HG02981 (cell line): ENCODE measurements around the gene MLLT10.

ENCODE experiments used
- ATAC-seq: cut with Tn5 transposase; IDR thresholded peaks from one replicate; pipeline ENCODE4 v1.9.1; 2021; ENCODE audit warnings: mild to moderate bottlenecking, moderate library complexity; ENCODE audit not compliant: unreplicated experiment

Gene MLLT10

DNA sequence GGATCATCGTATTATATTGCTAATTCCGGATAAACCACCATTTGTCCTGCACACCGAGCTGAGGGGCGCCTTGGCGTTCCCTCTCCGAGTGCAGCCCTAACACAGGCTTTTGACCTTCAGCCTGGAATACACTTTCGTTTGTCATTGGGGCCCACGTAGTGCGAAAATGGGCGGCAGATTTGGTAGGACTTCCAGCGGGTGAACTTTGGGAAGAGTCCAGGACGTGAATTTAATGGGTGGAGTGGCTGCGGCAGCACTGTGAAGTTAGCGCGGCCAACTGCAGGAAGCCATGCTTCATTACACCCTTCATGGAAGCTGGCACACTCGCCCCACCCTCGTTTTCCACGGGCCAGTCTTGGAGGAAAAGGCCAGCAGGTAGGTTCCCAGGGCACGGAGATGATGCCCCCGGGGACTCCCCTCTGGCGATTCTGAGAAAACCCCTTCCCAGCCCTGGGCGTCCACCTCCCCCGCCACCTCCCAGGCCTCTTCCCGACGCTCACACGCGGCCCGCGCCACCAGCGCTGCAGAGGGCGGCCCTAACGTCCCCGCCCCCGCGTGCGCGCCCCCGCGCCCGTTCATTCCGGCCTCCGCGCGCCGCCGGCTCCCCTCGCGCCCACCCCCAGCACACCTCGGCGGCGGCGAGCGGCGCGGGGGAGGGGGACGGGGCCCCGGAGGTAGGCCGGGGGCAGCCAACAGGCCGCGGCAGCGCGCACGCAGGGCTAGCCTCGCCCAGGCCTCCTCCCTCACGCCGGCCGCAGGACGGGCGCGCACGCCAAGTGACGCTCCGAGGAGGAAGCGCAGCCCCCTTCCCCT is at the start of gene MLLT10:
Gene MLLT10, plus strand, starts transcription at position 766 of the 813 bp plus-strand sequence. CDS start 413 bp downstream, outside the sequence.
- peak; percentile 87 for ATAC-seq

DNA sequence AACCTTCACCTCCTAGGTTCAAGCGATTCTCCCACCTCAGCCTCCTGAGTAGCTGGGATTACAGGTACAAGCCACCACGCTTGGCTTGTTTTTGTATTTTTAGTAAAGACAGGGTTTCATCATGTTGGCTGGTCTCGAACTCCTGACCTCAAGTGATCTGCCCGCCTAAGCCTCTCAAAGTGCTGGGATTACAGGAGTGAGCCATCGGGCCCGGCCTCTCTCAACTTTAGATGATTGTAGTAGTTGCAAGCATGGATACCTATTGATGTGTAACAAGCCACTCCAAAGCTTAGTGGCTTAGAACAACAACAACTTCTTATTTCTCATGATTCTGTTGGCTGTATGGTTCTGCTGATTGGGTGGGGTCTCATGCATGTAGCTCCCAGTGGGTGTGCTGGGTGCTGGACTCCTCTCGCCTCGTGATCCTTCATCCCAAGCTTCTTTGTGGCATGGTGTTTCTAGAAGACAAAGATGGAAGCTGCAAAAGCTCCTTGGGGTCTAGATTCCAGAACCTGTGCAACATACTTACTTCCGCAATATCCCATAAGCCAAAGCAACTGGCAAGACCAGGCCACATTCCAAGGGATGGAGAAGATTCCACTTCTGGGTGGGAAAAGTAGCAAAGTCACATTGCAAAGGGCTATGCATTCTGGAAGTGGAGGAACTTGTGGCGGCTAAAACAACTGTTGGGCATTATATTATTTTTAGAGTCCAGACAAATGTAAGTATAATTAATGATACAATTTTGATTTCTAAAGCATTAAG is 46.4 kb upstream of the MLLT10 start:
- ATAC-seq, result no peak

DNA sequence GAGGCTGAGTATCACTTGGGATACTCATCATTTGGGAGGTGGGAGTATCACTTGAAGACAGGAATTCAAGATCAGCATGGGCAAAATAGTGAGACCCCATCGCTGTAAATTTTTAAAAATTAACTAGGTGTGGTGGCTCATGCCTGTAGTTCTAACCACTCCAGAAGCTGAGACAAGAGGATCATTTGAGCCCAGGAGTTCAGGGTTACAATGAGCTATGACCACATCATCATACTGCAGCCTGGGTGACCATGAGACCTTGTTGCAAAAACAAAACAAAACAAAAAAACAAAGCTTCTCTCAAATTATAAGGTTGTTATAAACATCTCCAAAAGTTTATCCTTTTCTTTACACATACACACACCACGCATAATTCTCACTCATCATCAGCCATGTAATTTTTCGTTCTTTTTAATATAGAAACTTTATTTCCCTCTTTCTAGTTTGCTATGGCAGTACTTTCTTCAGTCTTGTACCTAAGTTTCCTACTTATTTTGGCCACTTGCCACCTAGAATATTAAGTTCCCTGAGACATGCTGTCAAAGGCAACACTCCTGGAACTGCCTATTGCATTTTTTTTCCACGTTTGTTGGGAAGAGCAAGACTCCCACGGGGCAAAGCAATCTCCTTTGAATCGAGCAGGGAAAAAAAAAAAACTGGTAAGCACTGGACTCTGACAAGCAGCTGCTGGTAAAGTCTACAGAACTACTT is 45.6 kb upstream of the MLLT10 start:
- no peak for ATAC-seq

DNA sequence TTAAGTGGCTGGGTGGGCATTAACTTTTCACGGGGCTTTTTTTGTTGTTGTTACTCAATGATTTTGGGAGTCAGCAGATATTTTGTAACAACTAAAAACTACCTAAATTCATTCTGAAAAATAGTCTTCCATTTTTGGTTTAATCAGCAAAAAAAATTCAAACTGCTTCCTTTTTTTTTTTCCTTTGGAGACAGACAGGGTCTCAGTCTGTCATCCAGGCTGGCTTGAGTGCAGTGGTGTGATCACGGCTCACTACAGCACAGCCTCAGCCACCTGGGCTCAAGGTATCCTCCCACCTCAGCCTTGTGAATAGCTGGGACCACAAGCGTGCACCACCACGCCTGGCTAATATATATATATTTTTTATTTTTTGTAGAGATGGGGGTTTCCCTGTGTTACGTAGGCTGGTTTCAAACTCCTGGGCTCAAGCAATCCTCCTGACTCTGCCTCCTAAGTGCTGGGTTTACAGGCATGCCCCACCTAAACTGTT is 45.0 kb upstream of the MLLT10 start:
- no peak for ATAC-seq

- no peak for ATAC-seq
Measured at GRCh38 chr10:21490028-21490710, 43.9 kb upstream of the MLLT10 start.

GRCh38 chr10:21490711-21491105 is 43.3 kb upstream of the MLLT10 start:
- ATAC-seq, result no peak

DNA sequence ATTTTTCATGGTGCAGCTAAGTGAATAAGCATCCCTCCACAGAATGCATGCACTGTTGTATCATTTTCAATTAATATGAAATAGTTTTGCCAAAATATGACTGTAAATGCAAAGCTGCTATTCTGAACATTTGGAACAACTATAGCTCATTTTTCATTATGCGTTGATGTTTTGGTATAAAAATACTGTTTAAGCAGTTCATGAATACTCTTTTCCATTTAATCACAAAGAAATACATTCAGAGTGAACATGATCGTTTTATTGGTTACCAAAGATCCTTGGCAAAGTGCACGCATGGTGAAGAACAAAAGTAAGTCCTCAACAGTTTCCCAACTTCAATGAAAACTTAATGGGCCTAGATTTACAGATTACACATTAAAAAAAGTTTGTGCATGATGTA is 41.6 kb upstream of the MLLT10 start:
- ATAC-seq, result no peak

DNA sequence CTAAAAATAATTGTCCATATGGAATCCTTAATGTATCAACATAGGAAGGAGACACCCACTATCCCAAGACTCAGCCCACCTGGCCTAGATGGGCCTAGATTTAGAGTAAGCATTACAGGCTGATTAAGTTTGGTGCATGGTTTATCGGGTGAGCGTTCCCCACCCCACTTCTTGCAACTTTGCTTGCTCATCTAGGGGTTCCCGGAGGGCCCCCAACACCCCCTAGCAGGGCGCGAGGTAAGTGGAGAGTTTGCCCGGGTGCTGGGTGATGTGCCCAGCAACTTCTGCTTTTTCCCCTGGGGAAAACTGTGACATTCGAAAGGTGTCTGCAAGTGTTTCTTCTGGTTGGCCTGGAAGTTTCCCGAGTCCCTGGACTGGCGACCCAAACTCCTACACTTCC is 40.2 kb upstream of the MLLT10 start:
- no peak for ATAC-seq

GRCh38 chr10:21494191-21495001 is 39.6 kb upstream of the MLLT10 start:
- no peak for ATAC-seq

DNA sequence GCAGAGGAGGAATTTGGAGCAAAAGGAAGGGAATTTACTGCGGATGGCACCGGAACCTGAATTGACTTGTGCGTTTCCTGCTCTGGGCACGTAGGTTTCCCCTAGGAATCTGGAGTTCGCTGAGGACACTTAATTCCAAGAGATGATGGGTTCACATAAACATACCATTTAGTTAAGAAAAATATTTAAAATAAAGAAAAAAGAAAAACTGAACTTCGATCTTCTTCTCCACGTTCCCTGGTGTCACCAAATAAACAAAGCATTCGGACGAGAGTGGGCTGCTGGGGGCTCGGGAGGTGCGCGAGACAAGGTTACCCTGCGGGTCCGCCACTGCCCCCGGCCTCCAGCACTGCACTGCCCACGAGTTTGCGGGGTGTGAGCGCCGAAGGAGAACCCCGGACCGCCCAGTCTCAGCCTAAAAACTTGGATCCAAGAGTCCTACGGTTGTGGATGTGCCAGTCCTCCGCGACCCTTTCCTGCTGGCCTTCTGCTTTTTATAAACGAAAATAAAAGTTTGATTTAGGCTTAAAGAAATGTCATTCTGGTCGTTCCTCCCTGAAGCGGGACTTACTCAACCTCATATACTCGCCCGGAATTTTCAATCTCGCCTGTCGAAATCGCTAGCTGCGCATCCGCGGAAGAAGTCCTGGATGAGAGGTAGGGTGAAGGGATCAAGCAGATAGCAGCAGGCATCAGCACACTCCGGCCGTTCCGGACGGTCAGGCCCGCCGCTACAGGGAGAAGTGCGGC is 38.9 kb upstream of the MLLT10 start:
- ATAC-seq, result no peak

GRCh38 chr10:21495752-21496342 is 38.2 kb upstream of the MLLT10 start:
- ATAC-seq, result peak; percentile 80

- peak; percentile 56 for ATAC-seq
Measured at GRCh38 chr10:21496343-21497176, 37.5 kb upstream of the MLLT10 start.

GRCh38 chr10:21497177-21497807 is 36.7 kb upstream of the MLLT10 start:
- no peak for ATAC-seq

DNA sequence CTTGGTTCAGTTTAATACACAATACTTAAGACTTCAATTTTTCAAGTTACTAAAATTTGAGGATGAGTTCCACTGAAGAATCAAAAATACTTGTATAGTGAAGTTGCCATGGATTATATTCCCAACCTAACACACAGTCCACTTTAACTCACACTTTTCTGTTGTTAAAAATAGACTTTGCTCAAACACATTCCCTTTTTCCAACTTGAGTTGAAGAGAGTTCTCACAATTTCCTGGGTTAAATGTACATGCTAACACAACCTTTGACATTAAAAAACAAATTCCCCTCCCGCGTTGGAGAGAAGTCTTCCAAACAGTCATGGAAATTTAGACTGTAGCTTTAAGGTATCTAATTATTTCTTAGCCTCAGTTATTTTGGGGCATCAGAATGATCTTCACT is 35.7 kb upstream of the MLLT10 start:
- ATAC-seq, result no peak

GRCh38 chr10:21498986-21499385 is 35.0 kb upstream of the MLLT10 start:
- ATAC-seq, result no peak

GRCh38 chr10:21499701-21500577 is 34.1 kb upstream of the MLLT10 start:
- no peak for ATAC-seq

DNA sequence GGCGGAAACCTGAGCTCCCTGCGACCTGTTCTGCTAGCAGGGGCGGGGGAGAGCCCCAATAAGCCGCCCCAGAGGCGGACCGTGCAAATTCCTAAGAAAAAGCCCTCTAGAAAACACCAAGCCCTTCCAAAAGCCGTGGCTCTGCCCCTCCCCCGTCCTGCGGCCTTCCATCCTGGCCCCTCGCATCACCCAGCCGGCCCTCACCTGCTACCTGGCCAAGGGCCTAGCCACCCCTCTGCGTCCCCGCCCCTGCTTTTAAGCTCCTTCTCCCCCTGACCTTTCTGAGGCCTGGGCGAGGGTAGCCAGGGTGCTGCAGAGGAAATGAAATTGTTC is 33.5 kb upstream of the MLLT10 start:
- no peak for ATAC-seq
